K562 (cell line): ENCODE results near the gene CNPPD1. TPM values are rescaled to one million over a fixed set of nuclear protein-coding genes. Genes with fewer than 3 reads are reported as not detected.

ENCODE experiments used
- BCL6 ChIP-seq: fragments of 250-450 bp; sonication (Bioruptor Pico); IDR thresholded peaks from 2 replicates; pipeline ENCODE4 v1.4.0; 2020
- COPS2 ChIP-seq: fragments of 450-650 bp; conservative IDR thresholded peaks from 2 replicates; pipeline ENCODE4 v1.6.1; 2016; ENCODE audit warnings: mild to moderate bottlenecking, moderate library complexity
- CREB1 ChIP-seq, 2 experiments: sonication (generic) in 1 of 2; formaldehyde crosslinking in 1 of 2; IDR thresholded peaks; 2 replicates each; pipeline versions ENCODE4 v1.6.1 to v1.8.0; 2012 to 2022; ENCODE audit warnings: inconsistent platforms in 1 of 2, mild to moderate bottlenecking in 1 of 2, missing genetic modification reagents in 1 of 2, moderate library complexity in 1 of 2
- ELF4 ChIP-seq: fragments of 450-650 bp; formaldehyde crosslinking; IDR thresholded peaks from 2 replicates; pipeline ENCODE4 v1.4.0; 2022; ENCODE audit warnings: missing genetic modification characterization
- ELK3 ChIP-seq: fragments of 450-650 bp; formaldehyde crosslinking; IDR thresholded peaks from 2 replicates; pipeline ENCODE4 v1.4.0; 2020; ENCODE audit warnings: mild to moderate bottlenecking
- EP300 ChIP-seq: IDR thresholded peaks from 2 replicates; pipeline ENCODE4 v1.6.1; 2012; ENCODE audit warnings: low read length, improper control_type of control experiment
- ETS1 ChIP-seq: conservative IDR thresholded peaks from 2 replicates; pipeline ENCODE4 v1.6.1; 2011; ENCODE audit warnings: low read depth, mild to moderate bottlenecking, low read length; ENCODE audit not compliant: control insufficient read depth
- FOXK1 ChIP-seq: sonication (generic); formaldehyde crosslinking; IDR thresholded peaks from 2 replicates; pipeline ENCODE4 v1.8.0; 2022; ENCODE audit warnings: missing genetic modification reagents, mild to moderate bottlenecking, borderline replicate concordance
- GMEB1 ChIP-seq: fragments of 250-450 bp; sonication (Bioruptor Pico); IDR thresholded peaks from 2 replicates; pipeline ENCODE4 v1.4.0; 2020; ENCODE audit warnings: mild to moderate bottlenecking
- GTF2E2 ChIP-seq: fragments of 200-800 bp; sonication (Bioruptor generic); IDR thresholded peaks from 2 replicates; pipeline ENCODE4 v1.6.1; 2016; ENCODE audit warnings: missing genetic modification characterization, missing compliant biosample characterization
- HDAC2 ChIP-seq: fragments of 450-650 bp; IDR thresholded peaks from 2 replicates; pipeline ENCODE4 v1.6.1; 2016; ENCODE audit warnings: mild to moderate bottlenecking
- KHSRP ChIP-seq: fragments of 450-650 bp; IDR thresholded peaks from 2 replicates; pipeline ENCODE4 v1.6.1; 2017
- KLF6 ChIP-seq: fragments of 250-450 bp; sonication (Bioruptor Pico); IDR thresholded peaks from 2 replicates; pipeline ENCODE4 v1.4.0; 2020; ENCODE audit warnings: mild to moderate bottlenecking, moderate library complexity, borderline replicate concordance
- NONO ChIP-seq, 2 experiments: fragments of 200-400 bp in 1 of 2; fragments of 450-650 bp in 1 of 2; formaldehyde crosslinking in 1 of 2; IDR thresholded peaks; 2 replicates each; pipeline ENCODE4 v1.6.1; 2017; ENCODE audit warnings: low read depth in 2 of 2, mild to moderate bottlenecking in 2 of 2, moderate library complexity in 2 of 2, low read length in 1 of 2
- POLR2A ChIP-seq: fragments of 450-650 bp; conservative IDR thresholded peaks from 2 replicates; pipeline ENCODE4 v1.6.1; 2016
- RFX7 ChIP-seq: fragments of 250-450 bp; sonication (Bioruptor Pico); IDR thresholded peaks from 2 replicates; pipeline ENCODE4 v1.5.1; 2021; ENCODE audit warnings: mild to moderate bottlenecking
- SMAD2 ChIP-seq: fragments of 150-350 bp; IDR thresholded peaks from 2 replicates; pipeline ENCODE4 v1.6.1; 2014; ENCODE audit warnings: low read depth, mild to moderate bottlenecking, low read length
- SMAD3 ChIP-seq: fragments of 450-650 bp; formaldehyde crosslinking; conservative IDR thresholded peaks from 2 replicates; pipeline ENCODE4 v1.4.0; 2020; ENCODE audit warnings: mild to moderate bottlenecking
- USF2 ChIP-seq: sonication (generic); formaldehyde crosslinking; IDR thresholded peaks from 2 replicates; pipeline ENCODE4 v1.5.0; 2020; ENCODE audit warnings: missing genetic modification reagents
- ZNF3 ChIP-seq: fragments of 250-450 bp; sonication (Bioruptor Pico); IDR thresholded peaks from 2 replicates; pipeline ENCODE4 v1.5.0; 2021; ENCODE audit warnings: mild to moderate bottlenecking, moderate library complexity
- ZNF316 ChIP-seq: fragments of 450-650 bp; IDR thresholded peaks from 2 replicates; pipeline ENCODE4 v1.6.1; 2016
- ZNF449 ChIP-seq: fragments of 250-450 bp; sonication (Bioruptor Pico); IDR thresholded peaks from 2 replicates; pipeline ENCODE4 v1.8.0; 2022; ENCODE audit warnings: moderate library complexity, mild to moderate bottlenecking, inconsistent platforms
- polyA plus RNA-seq, 8 experiments: library from polyadenylated mRNA; depleted of rRNA in 4 of 8; stranded (reverse) in 5 of 8; unstranded in 3 of 8; fragments of >200 nt; fragmentation: Nextera tagmentation in 2 of 8; fragmentation: Illumina TruSeq in 1 of 8; extraction: Ambion mirVana in 2 of 8; extraction: Trizol in 1 of 8; gene quantifications; 2 replicates each; pipeline versions ENCODE4 v1.2.1 to v1.2.3, GENCODE V29; 2011 to 2014; ENCODE audit warnings: inconsistent platforms in 1 of 8, missing spikeins in 1 of 8
- total RNA-seq, 7 experiments: library from RNA; depleted of rRNA in 6 of 7; stranded (reverse); fragments of >200 nt in 6 of 7; fragmentation: Illumina TruSeq in 2 of 7; extraction: Trizol in 2 of 7; gene quantifications; 2 replicates each; pipeline versions ENCODE4 v1.2.1 to v1.2.3, GENCODE V29; 2011 to 2021; ENCODE audit warnings: low replicate concordance in 1 of 7

CNPPD1 gene
- total and polyA plus RNA-seq, 9 of the 15 experiments (the other 6 are each of a cell fraction or from before 2014, with no cell fraction given) = 9.9 to 53.5 (median 27.0) TPM

GRCh38 chr2:219177552-219178376 is 1.0 kb upstream of the CNPPD1 start, which contains the start of gene RETREG2 (continued):
- peak; percentile 74 for TF ChIP-seq GMEB1
- TF ChIP-seq ZNF449 (CRISPR knock-in tag) = no peak
- 0 out of 2 replicates have a peak, but pooled peaks have one; percentile 41 for TF ChIP-seq ELF4 (CRISPR knock-in tag)
- no peak for TF ChIP-seq ZNF3 (CRISPR knock-in tag)
- TF ChIP-seq KHSRP = no peak
- peak; percentile 92 for TF ChIP-seq GTF2E2
- TF ChIP-seq POLR2A = peak; percentile 82
- no peak for TF ChIP-seq ELK3 (CRISPR knock-in tag)
- no peak for TF ChIP-seq COPS2
- peak; percentile 53; the same call in 1 of the 2 replicates for TF ChIP-seq ETS1
- TF ChIP-seq HDAC2 = peak; percentile 63
- TF ChIP-seq NONO (IDR thresholded peaks at IDR 0.05; ENCODE audit: low read depth in 2 of 2, low read length in 1 of 2) = 0 out of 4 replicates have a peak, but pooled peaks of 1 of the 2 experiments have one; percentile 8
- no peak for TF ChIP-seq BCL6 (CRISPR knock-in tag)
- 0 out of 2 replicates have a peak, but pooled peaks have one; percentile 46 for TF ChIP-seq SMAD3
- TF ChIP-seq CREB1 (IDR thresholded peaks at IDR 0.05) = 0 out of 2 replicates have a peak, but pooled peaks have one; percentile 40
- TF ChIP-seq CREB1 (CRISPR knock-in tag; IDR thresholded peaks at IDR 0.05) = peak; percentile 22; the same call in 1 of the 2 replicates
- peak; percentile 8; the same call in 1 of the 2 replicates for TF ChIP-seq ZNF316
- TF ChIP-seq FOXK1 = no peak
- TF ChIP-seq RFX7 (CRISPR knock-in tag) = no peak
- peak; percentile 97 for TF ChIP-seq KLF6
- TF ChIP-seq EP300 = peak; percentile 6; the same call in 1 of the 2 replicates
- TF ChIP-seq SMAD2 = no peak
- TF ChIP-seq USF2 (CRISPR knock-in tag) = peak; percentile 95
